ENCODE results near the gene FKBP6.
"Not testable (repeated sequence)": the region's sequence is repeated elsewhere in the genome, so short reads cannot be mapped to it uniquely, and the experiment has no call there.

The FKBP6 gene

GRCh38 chr7:73358590-73359275 lies 30.8 kb downstream of the FKBP6 start:
- DNase-seq (ENCODE audit: low read depth in 2 of 2) = no peak

- no peak for DNase-seq (ENCODE audit: low read depth in 2 of 2)
These were observed 31.3 kb downstream of the FKBP6 start for GRCh38 chr7:73359306-73359705.

DNA sequence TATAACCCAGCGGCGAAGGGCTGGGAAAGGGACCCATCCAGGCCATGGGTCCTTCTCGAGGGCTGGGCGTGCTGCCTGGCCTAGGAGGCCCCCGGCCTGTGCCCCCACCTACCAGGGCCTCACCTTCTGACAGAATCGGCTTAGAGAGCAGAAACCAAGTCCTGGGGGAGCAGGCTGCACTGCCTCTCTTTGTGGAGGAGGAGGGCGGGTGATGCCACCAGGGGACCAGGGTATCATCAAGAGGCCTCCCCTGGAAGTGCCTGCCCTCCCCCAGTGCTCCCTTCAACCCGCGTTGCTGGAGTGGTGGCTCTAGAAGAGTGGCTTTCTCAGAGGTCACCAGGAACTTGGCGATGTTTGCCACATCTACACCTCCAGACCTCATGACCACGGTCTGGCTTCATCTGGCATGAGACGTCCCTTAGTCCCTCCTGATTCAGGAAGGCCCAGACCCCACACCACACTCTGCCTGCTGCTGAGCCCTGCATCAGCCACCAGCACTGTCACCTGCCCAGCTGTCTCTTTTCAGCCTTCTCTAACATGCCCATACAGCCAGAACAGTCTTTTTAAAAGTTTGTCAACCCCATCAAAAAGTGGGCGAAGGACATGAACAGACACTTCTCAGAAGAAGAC lies 31.9 kb downstream of the FKBP6 start:
- DNase-seq (ENCODE audit: low read depth in 2 of 2) = no peak

DNA sequence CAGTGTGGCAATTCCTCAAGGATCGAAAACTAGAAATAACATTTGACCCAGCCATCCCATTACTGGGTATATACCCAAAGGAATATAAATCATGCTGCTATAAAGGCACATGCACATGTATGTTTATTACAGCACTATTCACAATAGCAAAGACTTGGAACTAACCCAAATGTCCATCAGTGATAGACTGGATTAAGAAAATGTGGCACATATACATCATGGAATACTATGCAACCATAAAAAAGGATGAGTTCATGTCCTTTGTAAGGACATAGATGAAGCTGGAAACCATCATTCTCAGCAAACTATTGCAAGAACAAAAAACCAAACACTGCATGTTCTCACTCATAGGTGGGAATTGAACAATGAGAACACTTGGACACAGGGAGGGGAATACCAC lies 32.6 kb downstream of the FKBP6 start:
- not testable (repeated sequence) for DNase-seq (ENCODE audit: low read depth in 2 of 2)

GRCh38 chr7:73363225-73364005 lies 35.5 kb downstream of the FKBP6 start:
- DNase-seq (ENCODE audit: low read depth in 2 of 2) = no peak

DNA sequence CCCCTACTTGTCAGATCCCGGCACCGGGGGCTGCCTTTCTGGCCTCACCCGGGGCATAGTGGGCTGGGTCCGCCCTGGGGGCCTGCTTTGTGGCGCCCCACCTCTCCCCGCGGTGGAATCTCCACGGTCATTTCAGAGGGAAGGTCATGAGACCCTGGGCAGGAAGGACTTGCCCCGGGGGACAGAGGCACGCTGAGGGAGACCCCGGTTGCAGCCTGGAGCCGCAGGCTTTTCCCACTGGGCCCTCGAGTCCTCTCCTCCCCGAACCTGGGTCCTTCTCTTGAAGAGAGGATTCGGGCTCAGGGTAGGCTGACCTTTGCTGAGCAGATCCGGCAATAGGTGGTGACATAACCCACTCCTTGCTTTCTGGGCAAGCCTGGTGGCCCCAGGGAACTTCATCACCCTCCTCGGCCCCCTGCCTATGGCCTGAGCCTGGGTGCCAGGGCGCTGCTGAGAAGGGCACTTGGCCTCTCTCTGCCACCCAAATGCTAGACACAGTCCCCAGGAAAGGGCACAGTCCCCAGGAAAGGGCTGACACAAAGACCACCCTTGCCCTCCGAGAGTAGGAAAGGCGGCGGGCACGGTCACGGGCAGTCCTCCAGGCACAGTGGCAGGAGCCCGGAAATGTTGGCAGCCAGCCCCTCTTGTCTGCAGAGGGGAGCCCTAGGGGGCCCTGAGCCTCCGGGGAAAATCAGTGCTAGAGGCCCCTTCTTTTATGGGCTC lies 36.2 kb downstream of the FKBP6 start:
- no peak for DNase-seq (ENCODE audit: low read depth in 2 of 2)

GRCh38 chr7:73366127-73366526 lies 38.2 kb downstream of the FKBP6 start:
- no peak for DNase-seq (ENCODE audit: low read depth in 2 of 2)

DNA sequence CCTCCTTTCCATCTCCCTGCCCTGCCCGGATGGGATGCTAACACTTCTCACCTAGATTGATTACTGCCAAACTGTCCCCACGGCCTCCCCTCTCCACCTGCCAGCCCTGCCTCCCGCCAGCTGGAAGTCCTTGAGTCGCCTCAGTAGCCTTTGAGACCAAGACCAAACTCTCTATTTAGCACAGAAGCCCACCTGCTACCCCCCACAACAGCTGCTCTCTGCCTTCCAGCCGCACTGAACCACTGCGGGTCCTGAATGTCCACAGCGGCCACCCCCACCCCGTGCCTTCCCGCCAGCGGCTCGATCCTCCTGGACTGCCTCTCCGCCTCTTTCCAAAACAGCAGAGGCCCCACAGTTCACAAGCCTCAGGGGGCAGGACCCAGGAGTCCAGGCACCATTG lies 39.0 kb downstream of the FKBP6 start:
- DNase-seq (ENCODE audit: low read depth in 2 of 2) = no peak

GRCh38 chr7:73369009-73369408 lies 41.0 kb downstream of the FKBP6 start:
- no peak for DNase-seq (ENCODE audit: low read depth in 2 of 2)

GRCh38 chr7:73369622-73370021 lies 41.7 kb downstream of the FKBP6 start:
- DNase-seq (ENCODE audit: low read depth in 2 of 2) = no peak

DNA sequence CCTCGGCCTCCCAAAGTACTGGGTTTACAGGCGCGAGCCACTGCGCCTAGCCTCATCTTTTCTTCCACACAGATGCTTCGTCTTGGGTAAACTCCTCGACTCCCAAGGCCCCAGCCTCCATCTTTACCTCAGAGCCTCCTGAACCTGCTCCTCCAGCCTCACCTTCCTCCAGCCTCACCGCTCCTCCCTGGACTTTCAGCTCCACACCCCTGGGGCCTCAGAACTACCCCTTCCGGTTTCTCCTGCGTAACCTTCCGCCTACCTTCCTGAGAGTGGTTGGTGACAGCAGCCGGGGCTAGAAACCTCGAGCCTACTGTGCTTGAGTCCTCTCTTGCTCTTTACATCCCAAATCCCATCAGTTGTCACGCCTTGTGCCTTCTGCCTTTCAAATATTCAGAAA lies 45.8 kb downstream of the FKBP6 start:
- DNase-seq (ENCODE audit: low read depth in 2 of 2) = no peak

- DNase-seq (ENCODE audit: low read depth in 2 of 2) = not testable (repeated sequence)
These were observed 48.3 kb downstream of the FKBP6 start for GRCh38 chr7:73376262-73376661.

DNA sequence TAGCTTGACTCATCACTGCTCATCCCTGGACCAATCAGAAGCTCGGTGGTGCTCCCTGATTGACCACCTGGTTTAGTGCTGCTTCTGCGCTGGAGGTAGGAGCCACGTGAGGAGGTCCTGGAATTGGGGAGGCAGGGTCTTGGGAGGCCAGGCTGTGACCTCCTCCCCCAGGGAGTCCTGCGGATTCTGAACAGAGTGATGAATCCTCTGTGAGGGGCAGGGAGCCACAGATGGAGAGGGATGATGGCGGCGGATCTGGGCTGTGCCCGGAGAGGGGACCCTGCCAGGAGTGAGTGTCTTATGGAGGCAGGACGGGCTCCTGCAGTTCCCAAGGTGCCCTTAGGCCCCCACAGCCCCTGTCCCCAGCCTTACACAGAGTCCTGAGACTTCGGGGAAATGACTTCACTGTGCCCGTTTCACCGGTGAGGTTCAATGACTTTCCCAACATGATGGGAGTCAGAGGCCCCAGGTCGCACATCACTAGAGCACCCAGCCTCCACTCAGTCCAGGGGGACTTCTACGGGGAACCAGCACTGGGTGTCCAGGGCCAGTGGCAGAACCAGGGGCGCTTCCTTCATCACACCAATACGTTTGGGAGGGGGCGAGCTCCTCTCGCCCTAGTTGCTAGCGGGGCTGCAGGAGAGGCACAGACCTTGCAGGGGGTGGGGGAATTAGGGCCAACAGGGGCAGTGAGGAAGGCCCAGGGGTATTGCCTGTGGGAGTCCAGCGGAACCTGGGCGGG lies 48.9 kb downstream of the FKBP6 start:
- no peak for DNase-seq (ENCODE audit: low read depth in 2 of 2)

- not testable (repeated sequence) for DNase-seq (ENCODE audit: low read depth in 2 of 2)
These were observed 49.6 kb downstream of the FKBP6 start for GRCh38 chr7:73377413-73378200.

DNA sequence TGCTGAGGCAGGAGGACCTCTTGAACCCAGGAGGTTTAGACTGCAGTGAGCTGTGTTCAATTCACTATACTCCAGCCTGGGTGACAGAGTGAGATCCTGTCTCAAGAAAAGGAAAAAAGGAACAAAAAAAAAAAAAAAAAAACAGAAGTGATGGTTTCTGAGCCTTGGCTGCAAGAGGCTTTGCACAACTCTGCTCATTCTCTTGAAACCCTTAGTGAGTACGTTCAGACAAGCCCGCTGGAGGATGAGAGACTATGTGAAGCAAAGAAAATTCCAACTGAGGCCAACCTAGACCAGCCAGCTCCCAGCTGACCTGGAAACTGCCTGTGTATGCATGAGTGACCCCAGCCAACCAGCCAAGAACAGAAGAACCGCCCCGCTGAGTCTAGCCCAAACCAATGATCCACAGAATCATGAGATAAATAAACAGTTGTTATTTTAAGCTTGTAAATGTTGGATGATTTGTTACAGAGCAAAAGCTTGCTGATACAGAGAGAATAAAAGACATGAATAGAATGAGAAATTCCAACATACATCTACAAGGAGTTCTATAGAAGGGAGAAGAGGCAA lies 55.1 kb downstream of the FKBP6 start:
- no peak for DNase-seq (ENCODE audit: low read depth in 2 of 2)

DNA sequence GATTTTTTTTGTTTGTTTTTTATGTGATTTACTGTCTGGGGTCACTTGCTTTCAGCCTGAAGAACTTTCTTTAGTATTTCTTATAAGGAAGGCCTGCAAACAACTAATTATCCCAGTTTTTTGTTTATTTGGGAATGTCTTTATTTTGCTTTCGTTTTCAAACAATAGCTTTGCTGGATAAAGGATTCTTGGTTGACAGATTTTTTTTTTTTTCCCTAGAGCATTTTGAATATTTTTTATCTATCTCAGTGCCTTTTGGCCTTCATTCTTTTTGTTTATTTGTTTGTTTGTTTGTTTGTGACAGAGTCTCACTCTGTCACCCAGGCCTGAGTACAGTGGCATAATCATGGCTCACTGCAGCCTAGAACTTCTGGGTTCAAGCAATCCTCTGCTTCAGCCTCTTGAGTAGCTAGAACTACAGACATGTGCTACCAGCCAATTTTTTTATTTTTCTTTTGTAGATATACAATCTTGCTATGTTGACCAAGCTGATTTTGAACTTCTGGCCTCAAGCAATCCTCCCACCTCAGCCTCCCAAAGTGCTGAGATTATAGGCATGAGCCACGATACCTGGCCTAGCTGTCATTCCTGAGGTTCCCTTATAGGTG lies 59.4 kb downstream of the FKBP6 start:
- DNase-seq (ENCODE audit: low read depth in 2 of 2) = no peak

DNA sequence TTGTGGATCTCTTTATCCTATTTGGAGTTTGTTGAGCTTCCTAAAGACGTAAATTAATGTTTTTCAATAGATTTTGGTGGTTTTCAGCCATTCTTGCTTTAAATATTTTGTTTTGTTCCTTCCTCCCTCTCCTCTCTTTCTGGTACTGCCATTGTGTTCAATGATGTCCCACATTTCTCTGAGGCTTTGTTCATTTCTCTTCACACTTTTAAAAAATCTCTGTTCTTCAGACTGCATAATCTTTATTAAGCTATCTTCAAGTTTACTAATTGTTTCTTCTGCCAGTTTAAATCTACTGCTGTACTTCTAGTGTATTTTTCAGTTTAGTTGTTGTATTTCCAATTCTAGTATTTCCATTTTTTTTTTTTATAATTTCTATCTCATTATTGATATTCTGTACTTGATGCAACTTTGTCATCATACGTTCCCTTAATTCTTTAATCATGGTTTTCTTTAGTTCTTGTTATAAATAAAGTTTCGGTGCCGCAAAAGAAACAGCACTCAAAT lies 60.0 kb downstream of the FKBP6 start:
- no peak for DNase-seq (ENCODE audit: low read depth in 2 of 2)

GRCh38 chr7:73391396-73391795 lies 63.4 kb downstream of the FKBP6 start:
- DNase-seq (ENCODE audit: low read depth in 2 of 2) = no peak

DNA sequence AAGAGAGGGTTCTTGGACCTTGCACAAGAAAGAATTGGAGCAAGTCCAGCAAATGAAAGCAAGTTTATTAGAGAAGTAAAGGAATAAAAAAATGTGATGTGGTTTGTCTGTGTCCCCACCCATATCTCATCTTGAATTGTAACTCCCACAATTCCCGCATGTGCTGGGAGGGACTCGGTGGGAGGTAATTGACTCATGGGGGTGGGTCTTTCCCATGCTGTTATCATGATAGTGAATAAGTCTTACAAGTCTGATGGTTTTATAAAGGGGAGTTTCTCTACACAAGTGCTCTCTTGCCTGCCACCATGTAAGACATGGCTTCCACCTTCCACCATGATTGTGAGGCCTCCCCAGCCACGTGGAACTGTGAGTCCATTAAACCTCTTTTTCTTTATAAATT lies 66.5 kb downstream of the FKBP6 start:
- no peak for DNase-seq (ENCODE audit: low read depth in 2 of 2)
